ENCODE results near the gene AMBRA1. TPM values are rescaled to one million over a fixed set of nuclear protein-coding genes. Genes with fewer than 3 reads are reported as not detected.
"Not testable (repeated sequence)": the region's sequence is repeated elsewhere in the genome, so short reads cannot be mapped to it uniquely, and the experiment has no call there.

Gene AMBRA1
- total and polyA plus RNA-seq, 2 donors from 2014 or later = 8.0 to 32.6 TPM

DNA sequence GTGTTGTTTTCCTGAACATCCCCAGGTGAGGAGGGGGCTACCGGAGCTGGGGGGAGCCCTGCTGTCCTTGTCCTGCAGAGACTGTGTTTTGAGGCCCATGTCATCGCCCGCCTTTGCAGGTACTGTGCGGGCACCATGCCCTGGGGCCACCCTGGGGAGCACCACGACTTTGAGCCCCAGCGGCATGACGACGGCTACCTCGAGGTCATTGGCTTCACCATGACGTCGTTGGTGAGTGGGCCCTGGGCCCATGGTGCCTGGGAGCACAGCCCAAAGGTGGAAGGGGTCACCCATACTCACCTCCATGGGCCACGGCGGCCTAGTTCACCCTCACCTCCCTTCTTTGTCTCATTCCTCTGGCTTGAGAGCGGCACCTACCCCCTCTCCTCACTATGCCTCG lies 219.0 kb downstream of the AMBRA1 start:
- TF ChIP-seq, protein P1, sequence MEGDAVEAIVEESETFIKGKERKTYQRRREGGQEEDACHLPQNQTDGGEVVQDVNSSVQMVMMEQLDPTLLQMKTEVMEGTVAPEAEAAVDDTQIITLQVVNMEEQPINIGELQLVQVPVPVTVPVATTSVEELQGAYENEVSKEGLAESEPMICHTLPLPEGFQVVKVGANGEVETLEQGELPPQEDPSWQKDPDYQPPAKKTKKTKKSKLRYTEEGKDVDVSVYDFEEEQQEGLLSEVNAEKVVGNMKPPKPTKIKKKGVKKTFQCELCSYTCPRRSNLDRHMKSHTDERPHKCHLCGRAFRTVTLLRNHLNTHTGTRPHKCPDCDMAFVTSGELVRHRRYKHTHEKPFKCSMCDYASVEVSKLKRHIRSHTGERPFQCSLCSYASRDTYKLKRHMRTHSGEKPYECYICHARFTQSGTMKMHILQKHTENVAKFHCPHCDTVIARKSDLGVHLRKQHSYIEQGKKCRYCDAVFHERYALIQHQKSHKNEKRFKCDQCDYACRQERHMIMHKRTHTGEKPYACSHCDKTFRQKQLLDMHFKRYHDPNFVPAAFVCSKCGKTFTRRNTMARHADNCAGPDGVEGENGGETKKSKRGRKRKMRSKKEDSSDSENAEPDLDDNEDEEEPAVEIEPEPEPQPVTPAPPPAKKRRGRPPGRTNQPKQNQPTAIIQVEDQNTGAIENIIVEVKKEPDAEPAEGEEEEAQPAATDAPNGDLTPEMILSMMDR (IDR thresholded peaks at IDR 0.05; ENCODE audit: borderline replicate concordance, extremely low read depth, insufficient read depth) = no peak
- no peaks in the 10 kb centered on the region for H3K4me1 ChIP-seq (ENCODE audit: control insufficient read depth in 2 of 3, insufficient read depth in 2 of 3, low read depth in 1 of 3, low read length in 3 of 3)
- intact Hi-C loops (cut with DNase I) = no loop called here
- no peaks in the 10 kb centered on the region for H3K9me3 ChIP-seq (ENCODE audit: control insufficient read depth in 2 of 3, insufficient read depth in 1 of 3, low read length in 3 of 3)
- H3K27me3 ChIP-seq (ENCODE audit: control insufficient read depth, insufficient read depth, low read length) = no peaks in the 10 kb centered on the region
- FAIRE-seq = no peak
- DNase-seq = no peak
- H3K36me3 ChIP-seq (ENCODE audit: control insufficient read depth in 2 of 3, insufficient read depth in 3 of 3, low read length in 3 of 3) = peaks cover 0 to 18% (median 13%) of the 10 kb centered on the region in 3 donors
- H3K27ac ChIP-seq (ENCODE audit: low read depth in 2 of 2, low read length in 2 of 2) = no peak overlapping the region
- H3K9ac ChIP-seq (ENCODE audit: low read length in 3 of 3) = no peak overlapping the region
- no peak overlapping the region for H3K4me3 ChIP-seq (ENCODE audit: low read length in 3 of 3)

DNA sequence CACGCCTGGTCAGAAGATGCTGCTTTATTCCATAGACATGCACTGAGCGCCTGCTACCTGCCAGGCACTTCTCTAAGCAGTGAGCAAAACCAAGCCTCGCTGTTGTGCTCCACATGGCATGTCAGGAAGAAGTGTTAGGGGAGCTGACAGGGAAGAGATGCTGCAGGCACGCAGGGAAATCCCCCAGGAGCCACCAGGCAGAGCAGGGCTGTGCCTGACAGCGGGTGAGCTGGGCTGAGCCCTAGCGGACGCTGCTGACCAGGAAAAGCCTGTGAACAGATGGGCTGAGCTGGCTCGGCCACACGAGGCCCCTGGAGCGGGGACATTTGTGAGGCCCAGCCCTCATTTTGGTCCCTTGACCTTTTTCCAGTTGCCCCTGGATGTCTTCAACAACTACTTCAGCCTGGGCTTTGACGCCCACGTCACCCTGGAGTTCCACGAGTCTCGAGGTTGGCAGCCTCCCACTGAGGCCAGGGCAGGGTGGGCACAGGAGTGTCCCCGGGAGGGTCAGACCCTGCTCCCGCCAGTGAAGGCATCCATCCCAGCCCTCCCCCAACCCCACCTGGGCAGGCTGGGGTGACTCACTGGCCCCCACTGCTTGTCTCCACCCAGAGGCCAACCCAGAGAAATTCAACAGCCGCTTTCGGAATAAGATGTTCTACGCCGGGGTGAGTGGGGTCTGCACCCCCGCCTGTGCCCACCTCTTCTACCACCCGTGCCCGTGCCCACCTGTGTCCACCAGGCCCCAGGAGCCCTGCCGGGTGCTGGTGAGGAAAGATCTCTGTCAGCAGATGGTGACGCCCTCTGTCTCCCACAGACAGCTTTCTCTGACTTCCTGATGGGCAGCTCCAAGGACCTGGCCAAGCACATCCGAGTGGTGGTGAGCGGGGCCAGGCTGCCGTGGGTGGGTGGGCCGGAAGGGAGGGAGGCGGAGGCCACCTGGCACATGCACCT lies 219.8 kb downstream of the AMBRA1 start:
- Histone ChIP-seq H3K9me3 (ENCODE audit: control insufficient read depth in 2 of 3, insufficient read depth in 1 of 3, low read length in 3 of 3) (no peaks in the 10 kb centered on the region), H3K36me3 (ENCODE audit: control insufficient read depth in 2 of 3, insufficient read depth in 3 of 3, low read length in 3 of 3) (peaks cover 0 to 18% (median 13%) of the 10 kb centered on the region in 3 donors), H3K4me1 (ENCODE audit: control insufficient read depth in 2 of 3, insufficient read depth in 2 of 3, low read depth in 1 of 3, low read length in 3 of 3) (no peaks in the 10 kb centered on the region), H3K9ac (ENCODE audit: low read length in 3 of 3) (no peak overlapping the region), H3K27me3 (ENCODE audit: control insufficient read depth, insufficient read depth, low read length) (no peaks in the 10 kb centered on the region), H3K27ac (ENCODE audit: low read depth in 2 of 2, low read length in 2 of 2) (no peak overlapping the region), H3K4me3 (ENCODE audit: low read length in 3 of 3) (no peak overlapping the region)
- intact Hi-C loops (cut with DNase I) = no loop called here
- no peak for FAIRE-seq
- TF ChIP-seq, protein P1 (IDR thresholded peaks at IDR 0.05; ENCODE audit: borderline replicate concordance, extremely low read depth, insufficient read depth) = no peak
- DNase-seq = peak in 1 of 5 donors; percentile 73

DNA sequence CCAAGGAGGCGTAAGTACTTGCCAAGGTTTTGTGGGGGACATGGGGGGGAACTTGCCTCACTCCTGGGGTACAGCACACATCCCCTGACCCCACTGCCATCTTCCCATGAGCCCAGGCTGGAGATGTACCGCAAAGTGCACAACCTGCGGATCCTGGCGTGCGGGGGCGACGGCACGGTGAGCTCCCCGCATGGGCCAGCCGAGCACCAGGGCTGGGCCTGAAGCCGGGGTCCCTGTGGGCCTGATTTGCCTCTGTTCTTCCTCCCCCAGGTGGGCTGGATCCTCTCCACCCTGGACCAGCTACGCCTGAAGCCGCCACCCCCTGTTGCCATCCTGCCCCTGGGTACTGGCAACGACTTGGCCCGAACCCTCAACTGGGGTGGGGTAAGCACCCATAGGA lies 221.3 kb downstream of the AMBRA1 start:
- H3K4me3 ChIP-seq (ENCODE audit: low read length in 3 of 3); H3K9me3 ChIP-seq (ENCODE audit: control insufficient read depth in 2 of 3, insufficient read depth in 1 of 3, low read length in 3 of 3); FAIRE-seq; DNase-seq; H3K4me1 ChIP-seq (ENCODE audit: control insufficient read depth in 2 of 3, insufficient read depth in 2 of 3, low read depth in 1 of 3, low read length in 3 of 3); H3K27me3 ChIP-seq (ENCODE audit: control insufficient read depth, insufficient read depth, low read length); intact Hi-C loops (cut with DNase I); H3K27ac ChIP-seq (ENCODE audit: low read depth in 2 of 2, low read length in 2 of 2); H3K9ac ChIP-seq (ENCODE audit: low read length in 3 of 3): not testable (repeated sequence)
- H3K36me3 ChIP-seq (ENCODE audit: control insufficient read depth in 2 of 3, insufficient read depth in 3 of 3, low read length in 3 of 3) = peaks cover 0 to 20% (median 13%) of the 10 kb centered on the region in 3 donors

DNA sequence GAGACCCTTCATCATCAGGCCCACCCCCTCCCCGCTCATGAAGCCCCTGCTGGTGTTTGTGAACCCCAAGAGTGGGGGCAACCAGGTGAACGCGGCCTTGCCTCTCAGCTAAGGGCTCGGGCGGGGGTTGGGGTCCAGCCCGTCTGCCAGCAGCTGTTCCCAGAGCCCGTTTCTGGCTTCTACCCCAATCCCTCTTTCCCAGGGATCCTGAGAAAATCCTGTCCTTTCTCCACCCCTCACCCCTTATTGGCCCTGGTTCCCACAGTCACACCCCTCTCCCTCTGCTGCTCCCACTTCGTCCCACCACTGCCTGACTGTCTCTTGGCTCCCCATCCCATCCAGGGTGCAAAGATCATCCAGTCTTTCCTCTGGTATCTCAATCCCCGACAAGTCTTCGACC lies 221.7 kb downstream of the AMBRA1 start:
- intact Hi-C loops (cut with DNase I) = no loop called here
- H3K27ac ChIP-seq (ENCODE audit: low read depth in 2 of 2, low read length in 2 of 2) = no peak overlapping the region
- no peaks in the 10 kb centered on the region for H3K27me3 ChIP-seq (ENCODE audit: control insufficient read depth, insufficient read depth, low read length)
- no peak overlapping the region for H3K4me3 ChIP-seq (ENCODE audit: low read length in 3 of 3)
- DNase-seq (no peak), FAIRE-seq (no peak)
- TF ChIP-seq, protein P1 (IDR thresholded peaks at IDR 0.05; ENCODE audit: borderline replicate concordance, extremely low read depth, insufficient read depth) = no peak
- H3K9ac ChIP-seq (ENCODE audit: low read length in 3 of 3) = no peak overlapping the region
- peaks cover 0 to 20% (median 13%) of the 10 kb centered on the region in 3 donors for H3K36me3 ChIP-seq (ENCODE audit: control insufficient read depth in 2 of 3, insufficient read depth in 3 of 3, low read length in 3 of 3)
- no peaks in the 10 kb centered on the region for H3K9me3 ChIP-seq (ENCODE audit: control insufficient read depth in 2 of 3, insufficient read depth in 1 of 3, low read length in 3 of 3)
- no peaks in the 10 kb centered on the region for H3K4me1 ChIP-seq (ENCODE audit: control insufficient read depth in 2 of 3, insufficient read depth in 2 of 3, low read depth in 1 of 3, low read length in 3 of 3)

DNA sequence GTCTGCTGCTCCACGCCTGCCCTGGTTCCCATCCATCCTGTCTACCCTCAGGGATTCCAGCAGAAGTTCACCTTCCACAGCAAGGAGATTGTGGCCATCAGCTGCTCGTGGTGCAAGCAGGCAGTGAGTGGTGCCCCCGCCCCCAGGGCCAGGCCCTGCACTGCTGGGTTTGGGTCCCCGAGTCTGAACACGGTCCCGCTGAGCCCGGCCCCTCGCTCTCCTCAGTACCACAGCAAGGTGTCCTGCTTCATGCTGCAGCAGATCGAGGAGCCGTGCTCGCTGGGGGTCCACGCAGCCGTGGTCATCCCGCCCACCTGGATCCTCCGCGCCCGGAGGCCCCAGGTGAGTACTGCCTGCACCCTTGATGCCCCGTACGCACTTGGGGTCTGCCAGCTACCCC lies 222.6 kb downstream of the AMBRA1 start:
- H3K27me3 ChIP-seq (ENCODE audit: control insufficient read depth, insufficient read depth, low read length); H3K27ac ChIP-seq (ENCODE audit: low read depth in 2 of 2, low read length in 2 of 2); FAIRE-seq; H3K4me3 ChIP-seq (ENCODE audit: low read length in 3 of 3); H3K9ac ChIP-seq (ENCODE audit: low read length in 3 of 3); DNase-seq; H3K4me1 ChIP-seq (ENCODE audit: control insufficient read depth in 2 of 3, insufficient read depth in 2 of 3, low read depth in 1 of 3, low read length in 3 of 3); H3K9me3 ChIP-seq (ENCODE audit: control insufficient read depth in 2 of 3, insufficient read depth in 1 of 3, low read length in 3 of 3); intact Hi-C loops (cut with DNase I): not testable (repeated sequence)
- peaks cover 0 to 15% (median 13%) of the 10 kb centered on the region in 3 donors for H3K36me3 ChIP-seq (ENCODE audit: control insufficient read depth in 2 of 3, insufficient read depth in 3 of 3, low read length in 3 of 3)
